ENCODE data around the gene C2CD4D.

Gene C2CD4D

GRCh38 chr1:151798571-151798970 is 41.0 kb downstream of the C2CD4D start:
- no peak for TF ChIP-seq CTCF (IDR thresholded peaks at IDR 0.05; ENCODE audit: low read depth, low read length)
- no peak overlapping the region for H3K4me3 ChIP-seq (replicated peaks in 1 of 2; ENCODE audit: low read depth in 2 of 2, low read length in 2 of 2)
- DNase-seq (ENCODE audit: low read depth in 2 of 2), result no peak

- H3K4me3 ChIP-seq (replicated peaks in 1 of 2; ENCODE audit: low read depth in 2 of 2, low read length in 2 of 2), result peak overlapping the region; percentile 61 to 76
- no peak for TF ChIP-seq CTCF (IDR thresholded peaks at IDR 0.05; ENCODE audit: low read depth, low read length)
- peak in 1 of 2 donors; percentile 13 for DNase-seq (ENCODE audit: low read depth in 2 of 2)
These were observed 48.5 kb downstream of the C2CD4D start for GRCh38 chr1:151790940-151791651.

DNA sequence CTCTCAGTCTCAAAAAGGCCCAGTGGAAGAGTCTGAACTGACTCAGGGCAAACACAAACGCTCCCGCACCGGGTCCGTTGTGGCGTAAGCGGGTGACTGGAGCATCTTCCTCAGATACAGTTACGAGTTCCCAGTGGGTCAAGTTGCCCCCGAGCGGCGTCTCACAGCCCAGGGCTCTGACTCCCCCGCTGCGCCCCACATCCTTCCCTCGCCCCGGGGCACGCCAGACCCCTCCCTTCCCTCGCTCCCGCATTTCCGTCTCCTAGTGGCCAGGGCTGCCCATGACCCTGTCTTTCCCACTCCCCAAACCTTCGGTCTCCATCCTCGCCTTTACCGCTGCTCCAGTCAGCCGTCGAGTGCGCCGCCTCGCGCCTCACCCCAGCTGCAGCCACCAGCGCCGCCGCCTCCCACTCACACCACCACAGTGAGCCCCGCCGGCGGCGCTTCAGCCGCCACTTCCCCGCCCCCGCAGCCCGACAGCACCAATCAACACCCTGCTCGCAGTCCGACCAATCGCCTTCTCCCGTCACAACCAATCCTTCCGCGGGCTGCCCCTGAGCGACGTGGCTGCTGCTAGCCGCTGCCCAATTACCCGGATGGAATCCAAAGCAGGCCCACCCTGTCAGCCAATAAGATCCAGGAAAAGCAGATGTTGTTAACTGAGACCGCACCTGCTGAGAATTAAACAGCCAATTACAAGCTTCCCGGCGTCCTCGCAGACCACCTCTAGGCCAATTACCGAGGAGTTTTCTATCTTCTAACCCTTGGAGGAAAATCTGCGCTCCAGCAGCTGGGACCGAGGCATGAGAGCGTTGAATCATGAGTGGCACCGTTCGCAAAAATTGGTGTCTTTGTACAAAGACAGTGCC is 49.3 kb downstream of the C2CD4D start, which contains the start of gene TDRKH:
TDRKH (minus strand) TSS at position 430 of the 869 bp plus-strand sequence. CDS start 7,478 bp downstream, outside the sequence.
- peak; percentile 99 for DNase-seq (ENCODE audit: low read depth in 2 of 2)
- H3K4me3 ChIP-seq (replicated peaks in 1 of 2; ENCODE audit: low read depth in 2 of 2, low read length in 2 of 2), result peak within 1 kb of the TSS; percentile 61 to 76
- TF ChIP-seq CTCF (IDR thresholded peaks at IDR 0.05; ENCODE audit: low read depth, low read length), result peak; percentile 8

Data from cardiac fibroblast (primary cell).